ENCODE results near the gene TMEM266.

TMEM266 gene

DNA sequence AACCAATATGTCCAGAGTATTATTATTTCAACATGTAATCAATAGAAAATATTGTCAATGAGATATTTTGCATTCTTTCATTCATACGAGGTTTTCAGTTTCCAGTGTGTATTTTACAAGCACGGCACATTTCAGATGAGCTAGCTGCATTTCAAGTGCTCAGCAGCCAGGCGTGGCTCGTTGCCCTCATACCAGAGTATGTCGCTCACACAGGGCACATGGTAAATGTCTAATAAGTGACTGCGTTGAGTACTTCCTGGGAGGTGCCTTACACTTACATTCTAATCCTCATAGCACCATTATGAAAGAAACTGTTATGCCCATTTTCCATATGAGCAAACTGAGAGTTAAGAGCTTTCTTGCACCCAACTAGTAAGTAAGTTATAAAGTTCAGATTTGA, 47.4 kb downstream of the TMEM266 start:
- Mint-ChIP-seq H3K9me3 (peaks cover 17% of the 10 kb centered on the region), H3K27ac (no peak overlapping the region), H3K4me1 (peaks cover 10% of the 10 kb centered on the region), H3K4me3 (no peak overlapping the region), H3K36me3 (ENCODE audit: low read depth) (peaks cover 5% of the 10 kb centered on the region), H3K27me3 (ENCODE audit: low read depth, poor library complexity) (peaks cover 15% of the 10 kb centered on the region)
- no peak for TF ChIP-seq CTCF (IDR thresholded peaks at IDR 0.05)
- no peak for DNase-seq

DNA sequence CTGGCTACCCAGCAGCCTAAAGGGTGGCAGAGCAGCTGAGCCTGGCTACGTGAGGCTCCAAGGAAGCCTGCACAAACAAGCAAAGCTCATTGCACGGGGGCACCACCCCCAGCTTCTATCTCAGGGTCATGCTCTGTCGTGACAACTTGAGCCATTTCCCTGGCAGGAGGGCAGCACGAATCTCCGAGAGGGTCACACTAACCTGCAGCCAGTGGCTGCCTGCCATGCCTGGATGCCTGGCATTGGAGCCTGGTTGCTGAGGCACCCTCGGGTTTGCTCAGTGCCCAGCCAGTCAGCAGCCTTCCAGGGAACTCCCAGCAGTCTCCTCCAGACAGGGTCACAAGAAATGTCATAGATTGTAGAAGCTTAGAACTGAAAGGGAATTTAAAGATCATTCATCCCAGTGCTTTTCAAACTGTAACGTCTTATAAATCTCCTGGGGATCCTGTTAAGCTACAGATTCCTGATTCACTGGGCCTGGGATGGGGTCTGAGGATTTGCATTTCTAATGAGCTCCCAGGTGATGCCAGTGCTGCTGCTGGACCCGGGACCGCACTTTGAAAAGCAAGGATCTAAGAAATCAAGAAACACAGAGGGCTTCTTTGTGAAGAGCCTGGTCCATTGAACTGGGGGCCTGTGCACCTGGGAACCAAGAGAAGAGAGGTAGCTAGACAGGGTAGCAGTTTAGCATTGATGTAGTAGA, 48.4 kb downstream of the TMEM266 start:
- DNase-seq: no peak
- TF ChIP-seq CTCF (IDR thresholded peaks at IDR 0.05): no peak
- H3K27me3 Mint-ChIP-seq (ENCODE audit: low read depth, poor library complexity): peaks cover 9% of the 10 kb centered on the region
- H3K36me3 Mint-ChIP-seq (ENCODE audit: low read depth): peaks cover 5% of the 10 kb centered on the region
- no peak overlapping the region for H3K4me3 Mint-ChIP-seq
- peaks cover 17% of the 10 kb centered on the region for H3K9me3 Mint-ChIP-seq
- H3K27ac Mint-ChIP-seq: no peak overlapping the region
- peaks cover 10% of the 10 kb centered on the region for H3K4me1 Mint-ChIP-seq

GRCh38 chr15:76109046-76109445, 49.3 kb downstream of the TMEM266 start:
- Mint-ChIP-seq H3K27me3 (ENCODE audit: low read depth, poor library complexity) (peaks cover 7% of the 10 kb centered on the region), H3K4me3 (no peak overlapping the region), H3K36me3 (ENCODE audit: low read depth) (peaks cover 5% of the 10 kb centered on the region), H3K9me3 (peaks cover 17% of the 10 kb centered on the region), H3K4me1 (peaks cover 10% of the 10 kb centered on the region), H3K27ac (peak overlapping the region; percentile 29)
- no peak for DNase-seq
- no peak for TF ChIP-seq CTCF (IDR thresholded peaks at IDR 0.05)

- Mint-ChIP-seq H3K27ac (peak overlapping the region; percentile 45), H3K4me3 (no peak overlapping the region), H3K36me3 (ENCODE audit: low read depth) (peaks cover 5% of the 10 kb centered on the region), H3K4me1 (peaks cover 22% of the 10 kb centered on the region), H3K9me3 (peaks cover 13% of the 10 kb centered on the region), H3K27me3 (ENCODE audit: low read depth, poor library complexity) (peaks cover 6% of the 10 kb centered on the region)
- no peak for DNase-seq
- no peak for TF ChIP-seq CTCF (IDR thresholded peaks at IDR 0.05)
Measured at GRCh38 chr15:76114561-76114960, 54.8 kb downstream of the TMEM266 start.

- peaks cover 22% of the 10 kb centered on the region for H3K4me1 Mint-ChIP-seq
- DNase-seq: no peak
- H3K27ac Mint-ChIP-seq: no peak overlapping the region
- peaks cover 4% of the 10 kb centered on the region for H3K9me3 Mint-ChIP-seq
- no peak for TF ChIP-seq CTCF (IDR thresholded peaks at IDR 0.05)
- H3K4me3 Mint-ChIP-seq: peak overlapping the region; percentile 5
- peaks cover 6% of the 10 kb centered on the region for H3K27me3 Mint-ChIP-seq (ENCODE audit: low read depth, poor library complexity)
- H3K36me3 Mint-ChIP-seq (ENCODE audit: low read depth): no peaks in the 10 kb centered on the region
Measured at GRCh38 chr15:76116138-76116885, 56.5 kb downstream of the TMEM266 start.

Data from nephron progenitor cell (in vitro differentiated cells).